Fibroblast of lung (primary cell): Measurements from ENCODE around the gene WARS2. TPM values are rescaled to one million over a fixed set of nuclear protein-coding genes. Genes with fewer than 3 reads are reported as not detected.

Experiments used
- DNase-seq, 2 donors: peaks; one replicate each; pipeline versions ENCODE4 v3.0.0 to v3.0.0-alpha.2; 2010; ENCODE audit warnings: low read depth in 2 of 2
- H2AFZ ChIP-seq: 2 replicates; pipeline ENCODE4 v1.5.1; 2012; ENCODE audit warnings: low read length, control low read depth, inconsistent platforms
- H3K27ac ChIP-seq: 2 replicates; pipeline ENCODE4 v1.5.1; 2011; ENCODE audit warnings: low read length, control low read depth; ENCODE audit not compliant: insufficient read depth
- H3K27me3 ChIP-seq: 2 replicates; pipeline ENCODE4 v1.5.1; 2011; ENCODE audit warnings: mild to moderate bottlenecking, low read length; ENCODE audit not compliant: control insufficient read depth, insufficient read depth
- H3K36me3 ChIP-seq: 2 replicates; pipeline ENCODE4 v1.5.1; 2011; ENCODE audit warnings: low read length; ENCODE audit not compliant: control insufficient read depth, insufficient read depth
- H3K4me1 ChIP-seq: 2 replicates; pipeline ENCODE4 v1.5.1; 2011; ENCODE audit warnings: low read length; ENCODE audit not compliant: control insufficient read depth, insufficient read depth; ENCODE audit errors: extremely low read depth
- H3K4me2 ChIP-seq: 2 replicates; pipeline ENCODE4 v1.5.1; 2011; ENCODE audit warnings: low read length, control low read depth; ENCODE audit not compliant: insufficient read depth; ENCODE audit errors: extremely low read depth
- H3K4me3 ChIP-seq, 4 experiments: fragments of 200-600 bp in 1 of 4; sonication (generic) in 1 of 4; replicated peaks in 1 of 4; 2 replicates each; pipeline ENCODE4 v1.5.1; 2011 to 2016; ENCODE audit warnings: low read length in 4 of 4, low read depth in 3 of 4, mild to moderate bottlenecking in 3 of 4, control low read depth in 2 of 4, inconsistent platforms in 1 of 4, mixed read lengths in 1 of 4; ENCODE audit not compliant: insufficient read depth in 1 of 4; ENCODE audit errors: control extremely low read depth in 1 of 4
- H3K79me2 ChIP-seq: 2 replicates; pipeline ENCODE4 v1.5.1; 2012; ENCODE audit warnings: mild to moderate bottlenecking, low read length, inconsistent platforms; ENCODE audit not compliant: control insufficient read depth, insufficient read depth
- H3K9ac ChIP-seq: 2 replicates; pipeline ENCODE4 v1.5.1; 2011; ENCODE audit warnings: mild to moderate bottlenecking, low read length, control low read depth; ENCODE audit not compliant: insufficient read depth
- H3K9me3 ChIP-seq: 2 replicates; pipeline ENCODE4 v1.5.1; 2012; ENCODE audit warnings: low read depth, low read length; ENCODE audit not compliant: control insufficient read depth, insufficient read depth
- H4K20me1 ChIP-seq: 2 replicates; pipeline ENCODE4 v1.5.1; 2011; ENCODE audit warnings: low read length; ENCODE audit not compliant: control insufficient read depth, insufficient read depth; ENCODE audit errors: extremely low read depth
- EZH2 ChIP-seq: IDR thresholded peaks from 2 replicates; pipeline ENCODE4 v1.5.1; 2012; ENCODE audit warnings: low read length, control low read depth, mild to moderate bottlenecking; ENCODE audit errors: missing control alignments
- polyA plus RNA-seq, 2 donors: library from polyadenylated mRNA; depleted of rRNA in 1 of 2; stranded (reverse) in 1 of 2; unstranded in 1 of 2; fragments of >200 nt; gene quantifications; 2 replicates each; pipeline ENCODE4 v1.2.1, GENCODE V29; 2011 to 2012; ENCODE audit warnings: missing spikeins in 1 of 2
- total RNA-seq: library from RNA; depleted of rRNA; stranded (reverse); fragments of >200 nt; gene quantifications from 2 replicates; pipeline ENCODE4 v1.2.1, GENCODE V29; 2014
- TF ChIP-seq, protein P1 (sequence below), 2 donors: IDR thresholded peaks in 1 of 2; conservative IDR thresholded peaks in 1 of 2; 1 replicate in 1 of 2; 2 replicates in 1 of 2; pipeline ENCODE4 v1.5.1; 2011 to 2012; ENCODE audit warnings: low read length in 2 of 2, control low read depth in 1 of 2, inconsistent platforms in 1 of 2, low read depth in 1 of 2, mild to moderate bottlenecking in 1 of 2

The WARS2 gene
- total and polyA plus RNA-seq, 2 donors (not counting 1 experiment from before 2014, with no cell fraction given): 13.3 to 20.3 TPM

DNA sequence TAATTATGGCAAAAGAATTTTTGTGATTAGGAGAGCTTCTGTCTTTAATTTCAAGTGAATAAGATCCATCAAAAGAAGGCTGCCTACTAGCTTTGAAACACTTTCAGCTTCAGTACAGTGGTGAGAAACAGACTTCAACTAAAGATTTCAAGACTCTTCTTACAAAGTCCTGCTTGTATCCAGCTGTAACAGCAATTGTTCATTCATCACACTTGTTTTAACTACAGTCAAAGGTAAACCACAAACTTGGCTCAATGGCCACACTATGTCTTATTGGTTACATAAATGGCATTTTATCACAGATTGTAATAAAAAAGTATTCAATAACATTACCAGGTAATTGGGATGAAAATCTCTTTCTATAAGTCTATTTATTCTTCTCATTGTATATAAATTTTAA is 59.2 kb downstream of the WARS2 start:
- no peak overlapping the region for H3K9ac ChIP-seq
- H4K20me1 ChIP-seq: no peaks in the 10 kb centered on the region
- no peaks in the 10 kb centered on the region for H3K79me2 ChIP-seq
- no peak for TF ChIP-seq EZH2
- TF ChIP-seq, protein P1, sequence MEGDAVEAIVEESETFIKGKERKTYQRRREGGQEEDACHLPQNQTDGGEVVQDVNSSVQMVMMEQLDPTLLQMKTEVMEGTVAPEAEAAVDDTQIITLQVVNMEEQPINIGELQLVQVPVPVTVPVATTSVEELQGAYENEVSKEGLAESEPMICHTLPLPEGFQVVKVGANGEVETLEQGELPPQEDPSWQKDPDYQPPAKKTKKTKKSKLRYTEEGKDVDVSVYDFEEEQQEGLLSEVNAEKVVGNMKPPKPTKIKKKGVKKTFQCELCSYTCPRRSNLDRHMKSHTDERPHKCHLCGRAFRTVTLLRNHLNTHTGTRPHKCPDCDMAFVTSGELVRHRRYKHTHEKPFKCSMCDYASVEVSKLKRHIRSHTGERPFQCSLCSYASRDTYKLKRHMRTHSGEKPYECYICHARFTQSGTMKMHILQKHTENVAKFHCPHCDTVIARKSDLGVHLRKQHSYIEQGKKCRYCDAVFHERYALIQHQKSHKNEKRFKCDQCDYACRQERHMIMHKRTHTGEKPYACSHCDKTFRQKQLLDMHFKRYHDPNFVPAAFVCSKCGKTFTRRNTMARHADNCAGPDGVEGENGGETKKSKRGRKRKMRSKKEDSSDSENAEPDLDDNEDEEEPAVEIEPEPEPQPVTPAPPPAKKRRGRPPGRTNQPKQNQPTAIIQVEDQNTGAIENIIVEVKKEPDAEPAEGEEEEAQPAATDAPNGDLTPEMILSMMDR (conservative IDR thresholded peaks at IDR 0.05 in 1 of 2, IDR thresholded peaks at IDR 0.05 in 1 of 2; ENCODE audit: low read depth in 1 of 2, low read length in 2 of 2): no peak
- peak overlapping the region; percentile 80 for H3K4me2 ChIP-seq
- no peak overlapping the region for H3K4me3 ChIP-seq
- no peak overlapping the region for H2AFZ ChIP-seq
- peak; percentile 64 to 92 for DNase-seq
- no peaks in the 10 kb centered on the region for H3K36me3 ChIP-seq
- no peak overlapping the region for H3K27ac ChIP-seq
- no peaks in the 10 kb centered on the region for H3K27me3 ChIP-seq
- peaks cover 12% of the 10 kb centered on the region for H3K4me1 ChIP-seq
- no peaks in the 10 kb centered on the region for H3K9me3 ChIP-seq

DNA sequence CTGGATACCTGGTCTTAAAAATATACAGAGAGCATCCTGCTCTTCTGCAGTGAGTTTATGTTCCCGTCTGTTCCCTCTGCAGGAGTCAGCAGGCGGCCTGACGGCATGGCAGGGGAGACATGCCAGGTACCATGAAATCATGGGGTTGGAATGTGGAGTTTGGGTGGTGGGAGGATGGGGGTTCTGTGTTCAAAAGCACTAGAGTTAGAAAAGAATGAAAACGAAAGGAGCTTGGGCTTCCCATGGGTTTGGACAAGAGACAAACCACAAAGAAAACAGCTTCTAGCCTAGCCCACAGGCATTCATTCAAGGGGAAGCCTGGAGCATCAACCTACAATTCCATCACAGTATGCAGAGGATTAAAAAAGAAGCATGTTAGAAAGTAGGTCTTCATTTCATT is 59.9 kb downstream of the WARS2 start:
- H3K27me3 ChIP-seq: no peaks in the 10 kb centered on the region
- H3K4me3 ChIP-seq: peak overlapping the region; percentile 17 to 44 (median 29)
- no peak overlapping the region for H2AFZ ChIP-seq
- H3K79me2 ChIP-seq: no peaks in the 10 kb centered on the region
- H3K4me1 ChIP-seq: peaks cover 14% of the 10 kb centered on the region
- TF ChIP-seq, protein P1 (conservative IDR thresholded peaks at IDR 0.05 in 1 of 2, IDR thresholded peaks at IDR 0.05 in 1 of 2; ENCODE audit: low read depth in 1 of 2, low read length in 2 of 2): no peak
- TF ChIP-seq EZH2: no peak
- H3K9me3 ChIP-seq: no peaks in the 10 kb centered on the region
- H3K36me3 ChIP-seq: no peaks in the 10 kb centered on the region
- H4K20me1 ChIP-seq: no peaks in the 10 kb centered on the region
- H3K9ac ChIP-seq: no peak overlapping the region
- peak overlapping the region; percentile 14 for H3K27ac ChIP-seq
- H3K4me2 ChIP-seq: peak overlapping the region; percentile 80
- DNase-seq: peak; percentile 87 to 98

DNA sequence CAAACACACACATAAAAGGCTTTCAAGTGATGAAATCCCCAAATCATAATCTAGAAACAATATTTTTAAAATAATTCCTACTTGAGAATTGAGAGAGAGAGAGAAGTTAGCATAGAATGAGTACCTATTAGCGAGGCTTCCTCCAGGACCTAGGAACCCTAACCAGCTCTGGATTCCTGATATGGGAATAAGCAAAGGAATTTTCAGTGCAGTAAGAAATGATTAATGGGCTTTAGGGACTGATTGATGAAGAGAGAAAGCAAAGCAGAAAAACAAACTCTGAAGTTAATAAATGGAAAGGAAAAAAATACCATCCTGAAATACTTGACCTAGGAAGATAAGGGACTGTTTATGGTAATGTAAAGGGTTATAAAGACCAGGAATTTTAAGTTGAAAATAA is 60.6 kb downstream of the WARS2 start:
- Histone ChIP-seq H3K27ac (no peak overlapping the region), H3K36me3 (no peaks in the 10 kb centered on the region), H3K9ac (no peak overlapping the region), H3K79me2 (no peaks in the 10 kb centered on the region), H3K4me1 (peaks cover 12% of the 10 kb centered on the region), H4K20me1 (no peaks in the 10 kb centered on the region), H2AFZ (no peak overlapping the region), H3K9me3 (no peaks in the 10 kb centered on the region), H3K27me3 (no peaks in the 10 kb centered on the region), H3K4me2 (no peak overlapping the region), H3K4me3 (no peak overlapping the region)
- TF ChIP-seq EZH2: no peak
- TF ChIP-seq, protein P1 (conservative IDR thresholded peaks at IDR 0.05 in 1 of 2, IDR thresholded peaks at IDR 0.05 in 1 of 2; ENCODE audit: low read depth in 1 of 2, low read length in 2 of 2): no peak
- DNase-seq: peak in 1 of 2 donors; percentile 19
